ENCODE data around the gene GRIP1. TPM values are rescaled to one million over a fixed set of nuclear protein-coding genes. Genes with fewer than 3 reads are reported as not detected.

The GRIP1 gene
- polyA plus RNA-seq, 1 donor from 2014 or later, result not detected

- Mint-ChIP-seq H3K4me1 (peaks cover 0 to 1% (median 0%) of the 10 kb centered on the region in 3 donors), H3K4me3 (no peak overlapping the region), H3K27me3 (no peaks in the 10 kb centered on the region), H3K36me3 (no peaks in the 10 kb centered on the region), H3K27ac (no peak overlapping the region), H3K9me3 (no peaks in the 10 kb centered on the region)
These were observed 40.2 kb downstream of the GRIP1 start for GRCh38 chr12:66638666-66639065.

GRCh38 chr12:66637699-66638301, 41.1 kb downstream of the GRIP1 start:
- no peak overlapping the region for H3K27ac Mint-ChIP-seq
- H3K36me3 Mint-ChIP-seq, result no peaks in the 10 kb centered on the region
- no peaks in the 10 kb centered on the region for H3K27me3 Mint-ChIP-seq
- H3K4me3 Mint-ChIP-seq, result no peak overlapping the region
- peaks cover 0 to 1% (median 0%) of the 10 kb centered on the region in 3 donors for H3K4me1 Mint-ChIP-seq
- H3K9me3 Mint-ChIP-seq, result no peaks in the 10 kb centered on the region

- no peaks in the 10 kb centered on the region for H3K27me3 Mint-ChIP-seq
- H3K9me3 Mint-ChIP-seq, result no peaks in the 10 kb centered on the region
- H3K27ac Mint-ChIP-seq, result no peak overlapping the region
- no peak overlapping the region for H3K4me3 Mint-ChIP-seq
- H3K36me3 Mint-ChIP-seq, result no peaks in the 10 kb centered on the region
- peaks cover 0 to 1% (median 0%) of the 10 kb centered on the region in 3 donors for H3K4me1 Mint-ChIP-seq
These were observed 42.1 kb downstream of the GRIP1 start for GRCh38 chr12:66636771-66637170.

GRCh38 chr12:66633676-66634075, 45.2 kb downstream of the GRIP1 start:
- H3K27me3 Mint-ChIP-seq, result no peaks in the 10 kb centered on the region
- H3K4me1 Mint-ChIP-seq, result peaks cover 0 to 2% (median 0%) of the 10 kb centered on the region in 3 donors
- peaks cover 0 to 3% (median 0%) of the 10 kb centered on the region in 3 donors for H3K9me3 Mint-ChIP-seq
- H3K27ac Mint-ChIP-seq, result no peak overlapping the region
- no peak overlapping the region for H3K4me3 Mint-ChIP-seq
- no peaks in the 10 kb centered on the region for H3K36me3 Mint-ChIP-seq

GRCh38 chr12:66629138-66629870, 49.6 kb downstream of the GRIP1 start:
- Mint-ChIP-seq H3K27ac (no peak overlapping the region), H3K9me3 (peaks cover 0 to 3% (median 0%) of the 10 kb centered on the region in 3 donors), H3K4me3 (no peak overlapping the region), H3K27me3 (no peaks in the 10 kb centered on the region), H3K36me3 (no peaks in the 10 kb centered on the region), H3K4me1 (peaks cover 11 to 16% (median 14%) of the 10 kb centered on the region in 3 donors)

- H3K9me3 Mint-ChIP-seq, result peaks cover 0 to 3% (median 0%) of the 10 kb centered on the region in 3 donors
- H3K4me1 Mint-ChIP-seq, result peaks cover 14 to 16% (median 15%) of the 10 kb centered on the region in 3 donors
- H3K27ac Mint-ChIP-seq, result no peak overlapping the region
- H3K4me3 Mint-ChIP-seq, result no peak overlapping the region
- no peaks in the 10 kb centered on the region for H3K27me3 Mint-ChIP-seq
- no peaks in the 10 kb centered on the region for H3K36me3 Mint-ChIP-seq
These were observed 50.9 kb downstream of the GRIP1 start for GRCh38 chr12:66627988-66628317.

- Mint-ChIP-seq H3K4me1 (peaks cover 14 to 17% (median 16%) of the 10 kb centered on the region in 3 donors), H3K4me3 (no peak overlapping the region), H3K27ac (no peak overlapping the region), H3K27me3 (no peaks in the 10 kb centered on the region), H3K36me3 (no peaks in the 10 kb centered on the region), H3K9me3 (peaks cover 0 to 3% (median 0%) of the 10 kb centered on the region in 3 donors)
These were observed 51.4 kb downstream of the GRIP1 start for GRCh38 chr12:66627270-66627987.

GRCh38 chr12:66624806-66625205, 54.1 kb downstream of the GRIP1 start:
- Mint-ChIP-seq H3K4me1 (peaks cover 16 to 22% (median 19%) of the 10 kb centered on the region in 3 donors), H3K27me3 (no peaks in the 10 kb centered on the region), H3K27ac (no peak overlapping the region), H3K4me3 (no peak overlapping the region), H3K36me3 (no peaks in the 10 kb centered on the region), H3K9me3 (no peaks in the 10 kb centered on the region)

GRCh38 chr12:66623455-66623854, 55.4 kb downstream of the GRIP1 start:
- Mint-ChIP-seq H3K27ac (no peak overlapping the region), H3K36me3 (no peaks in the 10 kb centered on the region), H3K9me3 (no peaks in the 10 kb centered on the region), H3K27me3 (no peaks in the 10 kb centered on the region), H3K4me3 (no peak overlapping the region), H3K4me1 (peaks cover 12 to 25% (median 23%) of the 10 kb centered on the region in 3 donors)

- Mint-ChIP-seq H3K9me3 (no peaks in the 10 kb centered on the region), H3K4me3 (no peak overlapping the region), H3K36me3 (no peaks in the 10 kb centered on the region), H3K27ac (no peak overlapping the region), H3K27me3 (no peaks in the 10 kb centered on the region), H3K4me1 (peaks cover 22 to 27% (median 27%) of the 10 kb centered on the region in 3 donors)
These were observed 58.2 kb downstream of the GRIP1 start for GRCh38 chr12:66620688-66621087.

- Mint-ChIP-seq H3K4me3 (no peak overlapping the region), H3K4me1 (peaks cover 19 to 25% (median 25%) of the 10 kb centered on the region in 3 donors), H3K9me3 (no peaks in the 10 kb centered on the region), H3K36me3 (no peaks in the 10 kb centered on the region), H3K27me3 (no peaks in the 10 kb centered on the region), H3K27ac (no peak overlapping the region)
These were observed 58.9 kb downstream of the GRIP1 start for GRCh38 chr12:66620026-66620425.

- no peak overlapping the region for H3K27ac Mint-ChIP-seq
- no peaks in the 10 kb centered on the region for H3K27me3 Mint-ChIP-seq
- H3K4me3 Mint-ChIP-seq, result no peak overlapping the region
- no peaks in the 10 kb centered on the region for H3K36me3 Mint-ChIP-seq
- peaks cover 14 to 18% (median 18%) of the 10 kb centered on the region in 3 donors for H3K4me1 Mint-ChIP-seq
- no peaks in the 10 kb centered on the region for H3K9me3 Mint-ChIP-seq
These were observed 60.9 kb downstream of the GRIP1 start for GRCh38 chr12:66617991-66618390.

- peaks cover 6 to 12% (median 6%) of the 10 kb centered on the region in 3 donors for H3K4me1 Mint-ChIP-seq
- H3K27ac Mint-ChIP-seq, result no peak overlapping the region
- H3K9me3 Mint-ChIP-seq, result no peaks in the 10 kb centered on the region
- no peaks in the 10 kb centered on the region for H3K27me3 Mint-ChIP-seq
- no peak overlapping the region for H3K4me3 Mint-ChIP-seq
- no peaks in the 10 kb centered on the region for H3K36me3 Mint-ChIP-seq
These were observed 66.6 kb downstream of the GRIP1 start for GRCh38 chr12:66612090-66612775.

- H3K9me3 Mint-ChIP-seq, result no peaks in the 10 kb centered on the region
- no peak overlapping the region for H3K27ac Mint-ChIP-seq
- H3K27me3 Mint-ChIP-seq, result no peaks in the 10 kb centered on the region
- H3K4me1 Mint-ChIP-seq, result peaks cover 0 to 4% (median 0%) of the 10 kb centered on the region in 3 donors
- no peak overlapping the region for H3K4me3 Mint-ChIP-seq
- H3K36me3 Mint-ChIP-seq, result no peaks in the 10 kb centered on the region
These were observed 71.7 kb downstream of the GRIP1 start for GRCh38 chr12:66607147-66607546.

- Mint-ChIP-seq H3K4me3 (no peak overlapping the region), H3K27ac (no peak overlapping the region), H3K27me3 (no peaks in the 10 kb centered on the region), H3K4me1 (peaks cover 0 to 1% (median 0%) of the 10 kb centered on the region in 3 donors), H3K9me3 (no peaks in the 10 kb centered on the region), H3K36me3 (no peaks in the 10 kb centered on the region)
These were observed 73.6 kb downstream of the GRIP1 start for GRCh38 chr12:66605293-66605692.
